NCI-H2171 (cell line): ENCODE results near the gene ST6GALNAC2.
"Not testable (repeated sequence)": the region's sequence is repeated elsewhere in the genome, so short reads cannot be mapped to it uniquely, and the experiment has no call there.

Experiments used
- DNase-seq: peaks from one replicate; lab custom pipeline; 2025; lab: John Stamatoyannopoulos, UW

ST6GALNAC2 gene

DNA sequence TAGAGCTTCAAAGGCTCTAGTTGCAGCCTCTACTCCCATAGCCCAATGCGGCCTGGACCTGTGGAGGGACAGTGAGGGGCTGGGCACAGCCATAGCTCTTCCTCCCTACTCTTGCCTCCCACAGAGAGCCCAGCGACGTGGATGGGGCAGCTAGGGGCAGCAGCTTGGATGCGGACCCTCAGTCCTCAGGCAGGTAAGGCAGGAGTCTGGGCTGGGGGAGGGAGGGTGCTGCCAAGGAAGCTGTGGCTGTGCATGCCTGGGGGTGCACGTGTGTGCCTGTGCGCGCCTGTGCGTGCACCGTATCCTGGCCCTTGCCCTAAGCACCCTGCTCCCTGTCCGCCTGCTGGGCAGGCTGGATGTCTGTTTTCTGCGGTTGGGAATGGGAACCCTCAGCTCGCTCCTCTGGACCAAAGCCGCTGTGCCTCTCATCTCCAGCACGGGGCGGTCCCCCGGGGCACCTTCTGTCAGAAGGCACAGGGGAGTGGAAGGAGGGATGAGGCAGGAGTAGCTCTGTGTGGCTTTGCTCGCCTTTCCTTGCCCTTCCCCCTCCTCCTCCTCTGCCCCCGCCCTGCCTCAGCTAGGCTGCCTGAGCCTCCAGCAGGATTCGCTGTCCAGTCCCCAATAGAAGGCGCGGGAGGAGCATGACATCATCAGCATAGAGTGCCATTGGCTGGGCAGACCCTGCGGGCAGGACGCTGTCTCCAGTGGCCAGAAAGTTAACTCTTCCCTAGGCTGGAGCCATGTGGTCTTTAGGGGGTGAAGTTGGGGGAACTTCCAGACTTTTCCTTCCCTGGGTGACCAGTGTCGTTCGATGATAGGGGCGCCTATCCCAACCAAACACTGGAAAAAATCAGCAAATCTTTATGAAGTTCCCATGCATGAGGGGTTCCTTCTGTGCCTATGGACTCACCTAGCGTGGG, 45.0 kb downstream of the ST6GALNAC2 start:
- DNase-seq: peak; percentile 97

DNA sequence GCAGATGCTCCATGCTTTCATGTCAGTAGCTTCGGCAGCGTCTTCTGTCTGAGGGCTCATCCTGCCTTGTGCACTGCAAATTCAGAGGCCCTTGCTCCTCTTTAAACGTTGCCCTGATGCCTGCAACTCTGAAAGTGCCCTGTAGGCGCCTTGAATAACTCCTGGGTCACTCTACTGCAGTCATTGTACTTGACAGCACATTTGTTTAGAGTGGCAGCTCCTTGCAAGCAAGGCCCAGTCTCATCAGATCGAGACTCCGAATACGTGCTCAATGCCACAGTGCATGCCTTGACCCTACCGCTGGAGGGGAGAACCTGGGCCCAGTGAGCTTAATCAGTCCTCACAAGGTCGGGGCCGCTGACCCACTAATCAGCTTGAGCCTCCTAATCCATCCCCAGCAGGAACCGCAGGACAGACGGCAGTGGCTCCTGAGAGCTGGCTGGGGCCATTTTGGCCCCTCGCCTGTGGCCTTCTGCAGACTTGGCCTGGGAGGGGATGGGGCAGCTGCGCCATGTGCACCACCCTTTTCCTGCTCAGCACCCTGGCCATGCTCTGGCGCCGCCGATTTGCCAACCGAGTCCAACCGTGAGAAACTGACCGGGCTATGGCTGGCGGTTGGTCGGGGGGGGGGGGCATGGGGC, 45.9 kb downstream of the ST6GALNAC2 start, which contains the start of gene PRCD:
TSS of gene PRCD (plus strand) at position 414 of the 641 bp plus-strand sequence. CDS start at position 512, 98 bp downstream.
- DNase-seq: no peak

DNA sequence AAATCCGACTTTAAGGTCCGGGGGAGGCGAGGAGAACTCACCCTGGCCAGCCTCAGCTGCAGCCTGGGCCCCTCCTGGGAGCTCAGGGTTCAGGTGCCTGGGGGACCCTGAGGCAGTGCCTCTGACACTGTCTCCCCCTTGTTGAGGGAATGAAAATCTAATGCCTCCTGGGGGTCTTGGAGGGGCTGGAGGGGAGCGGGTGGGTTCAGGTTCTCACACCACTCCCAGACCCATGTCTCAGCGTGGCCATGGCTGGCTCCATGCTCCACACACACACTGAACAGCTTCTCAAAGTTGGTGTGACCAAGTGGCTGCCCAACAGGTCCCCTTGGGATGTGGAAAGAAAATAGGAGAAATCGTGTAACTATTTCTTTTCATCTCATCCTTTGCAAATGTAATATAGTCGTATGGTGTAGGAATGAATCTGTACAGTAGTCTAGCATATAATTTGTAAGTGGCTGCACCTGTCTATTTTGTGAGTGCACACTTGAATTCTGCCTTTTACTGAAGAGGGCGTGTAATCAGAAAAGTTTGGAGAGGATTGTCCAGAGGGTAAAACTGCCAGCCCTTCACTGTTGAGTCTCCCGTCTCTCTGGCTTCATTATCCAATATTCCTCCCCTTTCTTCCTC, 46.6 kb downstream of the ST6GALNAC2 start:
- no peak for DNase-seq

DNA sequence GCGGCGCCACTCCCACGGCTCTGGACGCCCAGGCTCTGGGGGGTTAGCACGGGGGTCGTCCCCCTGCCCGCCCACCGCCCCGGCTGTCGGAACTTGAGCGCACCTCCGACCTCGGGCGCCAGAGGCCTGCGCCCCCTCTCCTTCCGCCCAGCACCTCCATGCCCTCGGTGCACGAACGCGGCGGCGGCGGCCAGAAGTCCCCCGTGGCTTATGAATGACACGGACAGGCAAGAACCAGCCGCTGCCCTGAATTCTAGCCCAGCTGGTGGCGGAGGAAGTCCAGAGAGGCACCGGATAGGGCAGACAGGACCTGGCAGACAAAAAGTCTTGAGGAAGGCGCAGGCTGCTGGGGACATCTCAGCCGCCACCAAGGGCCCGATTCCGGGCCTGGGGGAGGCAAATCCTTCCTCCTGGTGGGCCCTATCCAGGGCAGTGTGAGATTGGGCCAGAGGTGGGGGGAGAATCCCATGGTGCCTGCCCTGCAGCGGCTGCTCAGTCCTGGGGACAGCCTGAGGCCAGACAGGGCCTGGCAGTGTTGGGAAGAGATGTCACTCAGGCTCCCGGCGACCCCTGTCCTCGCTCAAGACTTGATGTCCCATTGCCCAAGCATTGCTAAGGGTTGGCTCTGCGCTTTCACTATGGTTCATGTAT, 47.3 kb downstream of the ST6GALNAC2 start:
- DNase-seq: no peak

DNA sequence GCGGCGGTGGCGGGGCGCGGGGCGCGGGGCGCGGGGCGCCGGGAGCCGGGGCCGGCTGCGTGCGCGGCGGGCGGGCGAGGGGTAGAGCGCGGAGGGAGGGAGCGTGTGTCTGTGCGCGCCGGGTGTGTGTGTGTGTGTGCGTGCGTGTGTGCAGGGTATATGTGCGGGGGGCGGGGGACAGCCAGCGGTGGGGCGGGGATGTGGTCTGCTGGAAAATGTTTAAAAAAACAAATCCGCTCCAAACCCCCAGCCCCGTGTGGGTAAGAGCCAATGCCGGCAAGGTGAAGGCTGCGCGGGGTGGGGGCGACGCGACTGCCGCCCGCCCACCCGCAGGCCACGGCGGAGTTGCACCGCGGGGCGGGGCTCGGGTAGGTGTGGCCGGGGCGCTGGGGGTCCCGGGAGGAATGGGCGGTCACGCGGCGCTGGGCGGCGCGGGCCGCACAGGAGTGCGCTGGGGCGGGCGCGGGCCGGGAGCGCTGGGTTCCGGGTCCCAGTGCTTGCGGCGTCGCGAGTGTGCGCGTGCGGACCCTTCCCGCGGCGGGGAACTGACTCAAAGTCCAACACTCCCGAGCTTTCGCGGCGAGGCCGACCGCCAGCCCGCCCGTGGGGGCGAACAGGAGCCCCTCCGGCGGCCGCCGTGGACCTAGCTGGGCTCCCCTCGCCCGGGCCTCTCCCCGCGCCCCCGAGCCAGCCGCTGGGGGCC, 47.9 kb downstream of the ST6GALNAC2 start, which contains the start of gene CYGB:
TSS of gene CYGB (minus strand) at position 132 of the 703 bp plus-strand sequence. CDS start 167 bp downstream, outside the sequence.
- DNase-seq: no peak

DNA sequence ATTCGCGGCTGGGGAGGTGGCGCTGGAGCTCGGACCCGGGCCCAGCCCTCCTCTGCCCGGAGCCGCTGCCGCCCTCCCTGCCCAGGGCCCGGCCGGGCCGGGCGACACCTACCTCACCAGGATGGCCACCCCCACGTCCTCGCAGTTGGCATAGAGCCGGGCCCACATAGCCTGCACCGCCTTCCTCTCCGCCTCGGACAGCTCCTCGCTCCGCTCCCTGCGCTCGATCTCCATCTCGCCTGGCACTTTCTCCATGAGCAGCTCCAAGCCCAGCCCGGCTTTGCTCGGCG, 48.4 kb downstream of the ST6GALNAC2 start:
- DNase-seq: no peak

DNA sequence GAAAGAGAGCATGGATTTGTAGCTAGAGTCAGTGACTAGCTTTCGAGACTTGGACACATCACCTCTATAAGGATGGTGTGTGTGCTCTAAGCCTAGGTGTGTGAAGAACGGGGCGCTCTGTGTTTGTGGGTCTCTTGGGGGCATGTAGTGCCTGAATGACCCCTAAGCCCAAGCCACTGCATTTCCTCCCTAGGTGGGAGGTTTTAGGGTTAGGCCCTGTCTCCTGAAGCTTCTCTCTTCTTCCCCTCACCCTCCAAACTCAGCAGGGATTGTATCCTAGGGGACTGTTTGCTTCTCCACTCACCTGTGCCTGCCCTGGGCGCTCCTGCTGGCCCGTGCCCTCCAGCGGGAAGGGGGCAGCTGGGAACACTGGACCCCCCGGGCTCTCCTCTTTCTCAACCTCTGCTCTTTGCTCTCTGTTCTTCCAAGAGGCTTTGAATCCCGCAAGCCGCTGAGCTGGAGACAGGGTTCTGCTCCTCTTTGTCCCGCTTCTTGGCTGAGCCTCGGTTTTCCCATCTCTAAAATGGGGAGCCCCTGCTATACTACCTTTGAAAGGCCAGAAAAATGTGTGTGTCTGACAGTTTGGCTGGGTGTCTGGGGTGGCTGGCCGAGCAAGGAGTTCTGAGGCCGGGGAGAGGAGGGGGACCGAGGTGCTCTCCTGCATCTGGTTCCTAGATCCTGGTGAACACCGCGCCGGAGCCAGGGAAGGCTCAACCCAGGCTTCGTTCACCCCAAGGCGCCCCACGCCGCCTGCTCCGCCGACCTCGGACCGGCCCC, 49.0 kb downstream of the ST6GALNAC2 start:
- DNase-seq: no peak

DNA sequence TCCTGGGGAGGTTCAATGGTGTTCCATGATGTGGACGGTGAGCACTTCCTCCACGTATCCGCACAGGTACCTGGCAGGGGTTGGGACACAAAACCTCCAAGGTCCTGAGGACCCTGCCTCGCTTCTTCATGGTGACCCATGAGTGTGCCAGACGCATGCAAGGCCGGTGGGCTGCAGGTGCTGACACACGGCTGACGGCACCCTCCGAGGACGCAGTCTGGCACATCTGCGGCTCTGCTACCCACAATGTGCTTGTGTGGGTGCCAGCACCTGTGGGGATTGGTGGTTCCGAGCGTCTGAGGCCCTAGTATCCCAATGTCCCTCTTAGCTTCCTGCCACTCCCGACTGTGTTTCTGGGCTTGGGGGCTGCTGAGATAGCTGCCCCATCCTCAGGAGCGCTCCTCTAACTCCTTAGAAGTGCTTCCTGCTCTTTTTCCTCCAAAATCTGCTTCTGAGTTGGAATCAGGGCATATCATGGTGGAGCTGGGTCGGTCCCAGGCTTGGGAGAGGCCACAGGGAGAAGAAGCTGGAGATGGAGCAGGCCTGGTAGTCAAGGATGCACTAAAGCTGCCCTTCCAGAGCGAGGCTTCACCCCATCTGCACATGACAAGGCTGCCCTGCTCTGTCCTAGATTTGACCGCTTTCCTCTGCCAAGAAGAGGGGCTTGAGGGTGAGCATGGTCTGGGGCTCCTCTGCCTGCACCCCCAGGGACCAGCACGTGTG, 49.7 kb downstream of the ST6GALNAC2 start:
- DNase-seq: no peak

DNA sequence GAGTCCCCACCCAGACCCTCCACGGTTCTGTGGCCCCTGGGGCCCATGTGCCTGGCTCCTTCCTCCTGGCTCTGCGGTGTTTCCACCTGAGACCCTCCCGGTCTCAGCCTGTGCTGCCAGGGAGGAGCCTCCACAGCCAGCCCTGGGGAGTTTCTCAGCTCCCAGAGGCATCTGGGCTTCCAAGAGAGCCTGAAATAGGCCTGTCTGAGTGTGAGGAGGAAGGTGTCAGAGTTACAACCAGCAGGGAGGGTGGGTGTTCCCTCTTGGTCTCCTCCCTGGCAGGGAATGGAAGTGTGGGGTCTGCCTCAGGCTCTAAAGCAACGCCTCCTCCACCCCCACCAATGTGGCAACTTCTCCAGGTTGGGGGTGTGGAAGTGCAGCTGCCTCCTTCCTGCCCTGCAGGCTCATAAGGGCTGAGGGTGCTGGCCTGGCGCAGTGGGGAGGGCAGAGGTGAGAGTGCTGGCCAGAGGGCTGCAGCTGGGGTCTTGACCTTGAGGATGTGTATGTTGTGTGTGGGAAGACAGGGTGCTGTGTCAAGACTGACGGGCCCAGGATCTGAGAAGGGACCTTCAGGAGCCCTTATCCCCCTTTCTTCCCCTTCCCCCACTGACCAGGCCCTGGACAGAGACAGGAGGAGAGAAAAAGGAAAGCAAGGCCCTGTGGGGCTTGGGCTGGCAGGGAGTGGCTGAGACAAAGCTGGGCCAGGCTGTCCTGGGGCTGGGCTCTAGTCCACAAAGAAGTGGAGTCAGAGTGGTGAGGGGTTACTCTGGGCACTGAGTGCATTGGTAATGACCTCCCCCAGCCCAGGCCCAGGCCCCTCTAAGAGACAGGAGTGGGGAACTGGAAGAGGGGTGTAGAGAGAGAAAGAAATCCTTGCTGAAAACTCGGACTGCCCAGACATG, 50.6 kb downstream of the ST6GALNAC2 start:
- DNase-seq: peak; percentile 44

DNA sequence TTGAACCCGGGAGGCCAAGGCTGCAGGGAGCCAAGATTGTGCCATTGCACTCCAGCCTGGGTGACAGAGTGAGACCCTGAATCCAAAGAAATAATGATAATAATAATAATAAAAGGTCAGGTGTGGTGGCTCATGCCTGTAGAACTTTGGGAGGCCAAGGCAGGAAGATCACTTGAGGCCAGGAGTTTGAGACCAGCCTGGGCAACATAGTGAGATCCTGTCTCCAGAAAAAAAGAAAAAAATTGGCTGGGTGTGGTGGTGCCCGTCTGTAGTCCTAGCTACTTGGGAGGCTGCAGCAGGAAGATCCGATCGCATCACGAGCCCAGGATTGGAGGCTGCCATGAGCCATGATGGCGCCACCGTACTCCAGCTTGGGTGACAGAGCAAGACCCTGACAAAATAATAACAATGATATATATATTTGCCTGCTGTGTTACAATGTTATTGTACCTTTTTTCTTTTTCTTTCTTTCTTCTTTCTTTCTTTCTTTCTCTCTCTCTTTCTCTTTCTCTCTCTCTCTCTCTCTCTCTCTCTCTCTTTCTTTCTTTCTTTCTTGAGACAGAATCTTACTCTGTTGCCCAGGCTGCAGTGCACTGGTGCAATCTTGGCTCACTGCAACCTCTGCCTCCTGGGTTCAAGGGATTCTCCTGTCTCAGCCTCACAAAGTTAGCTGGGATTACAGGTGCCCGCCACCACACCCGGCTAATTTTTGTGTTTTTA, 51.9 kb downstream of the ST6GALNAC2 start:
- DNase-seq: not testable (repeated sequence)

DNA sequence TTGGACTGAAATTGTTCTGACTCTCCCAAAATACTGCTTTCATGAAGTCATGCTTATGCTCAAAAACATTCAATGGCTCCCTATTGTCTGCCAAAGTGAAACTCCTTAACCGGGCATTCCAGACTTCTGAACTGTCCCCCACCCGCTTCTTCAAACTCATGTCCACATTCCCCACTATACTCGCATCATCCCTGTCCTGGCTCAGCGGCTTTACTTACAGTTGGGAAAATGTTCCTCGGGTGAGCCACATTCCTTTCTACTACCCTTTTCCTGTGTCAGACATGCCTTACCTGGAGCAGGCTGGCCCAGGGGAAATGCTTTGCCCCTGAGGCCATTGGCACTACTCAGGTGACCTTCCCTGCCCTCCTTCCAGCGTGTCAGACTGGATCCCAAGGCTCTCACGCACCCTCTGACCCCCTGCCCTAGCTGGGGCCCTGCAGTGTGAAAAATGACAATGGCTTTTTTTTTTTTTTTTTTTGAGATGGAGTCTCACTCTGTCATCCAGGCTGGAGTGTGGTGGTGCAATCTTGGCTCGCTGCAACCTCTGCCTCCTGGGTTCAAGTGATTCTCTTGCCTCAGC, 53.5 kb downstream of the ST6GALNAC2 start:
- DNase-seq: no peak

DNA sequence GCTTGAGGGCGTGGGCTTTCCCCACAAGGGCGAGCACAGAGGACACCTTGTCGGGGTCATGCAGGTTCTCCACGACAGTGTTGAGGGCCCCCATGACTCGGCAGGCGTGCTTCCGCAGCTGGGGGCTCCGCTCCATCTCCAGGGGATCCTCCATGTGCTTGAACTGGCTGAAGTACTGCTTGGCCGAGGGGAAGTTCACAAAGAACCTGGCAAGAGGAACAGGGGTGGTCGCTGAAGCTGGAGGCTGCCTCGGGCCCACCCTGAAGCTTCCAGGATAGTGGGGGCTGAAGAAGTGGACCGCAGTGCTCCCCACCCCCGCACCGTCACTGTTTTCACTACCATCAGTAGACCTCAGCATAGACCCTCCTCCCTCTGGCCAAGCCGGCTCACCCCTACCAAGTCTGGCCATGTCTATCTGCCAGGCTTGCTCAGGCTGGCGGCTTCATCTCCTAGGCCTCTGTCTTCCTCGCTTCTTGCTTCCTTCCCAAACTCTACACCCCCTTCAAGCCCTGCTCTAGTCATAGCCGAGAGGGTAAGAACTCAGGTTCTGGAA, 54.1 kb downstream of the ST6GALNAC2 start:
- DNase-seq: no peak

DNA sequence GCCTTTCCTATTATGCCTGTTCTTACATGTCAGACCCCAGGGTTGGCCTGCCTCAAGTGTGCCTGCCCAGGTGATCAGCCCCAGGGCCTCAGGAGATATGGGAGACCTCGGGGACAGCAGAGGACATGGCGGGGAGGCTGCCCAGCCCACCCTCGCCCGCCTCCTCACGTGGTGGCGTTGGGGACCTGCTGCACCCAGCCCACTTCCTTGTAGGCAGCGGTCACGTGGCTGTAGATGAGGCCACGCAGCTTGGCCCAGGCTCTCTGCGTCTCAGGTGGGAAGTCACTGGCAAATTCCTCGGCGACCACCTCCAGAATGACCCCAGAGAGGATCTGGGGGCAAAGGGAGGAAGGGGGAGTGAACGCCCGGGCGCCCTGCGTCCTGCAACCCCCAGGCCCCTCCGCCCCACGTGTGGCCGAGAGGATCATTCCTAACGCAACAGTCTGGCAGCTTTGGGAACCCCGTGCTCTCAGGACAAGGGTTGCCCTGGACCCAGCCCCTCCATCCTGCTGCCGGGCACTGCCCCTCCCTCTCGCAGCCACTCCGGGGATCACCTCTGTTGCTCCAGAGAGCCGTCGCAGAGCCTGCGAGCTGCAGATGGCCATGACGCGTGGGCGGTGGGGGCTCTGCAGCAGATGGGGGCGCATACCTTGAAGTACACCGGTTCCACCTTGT, 54.7 kb downstream of the ST6GALNAC2 start:
- DNase-seq: no peak

DNA sequence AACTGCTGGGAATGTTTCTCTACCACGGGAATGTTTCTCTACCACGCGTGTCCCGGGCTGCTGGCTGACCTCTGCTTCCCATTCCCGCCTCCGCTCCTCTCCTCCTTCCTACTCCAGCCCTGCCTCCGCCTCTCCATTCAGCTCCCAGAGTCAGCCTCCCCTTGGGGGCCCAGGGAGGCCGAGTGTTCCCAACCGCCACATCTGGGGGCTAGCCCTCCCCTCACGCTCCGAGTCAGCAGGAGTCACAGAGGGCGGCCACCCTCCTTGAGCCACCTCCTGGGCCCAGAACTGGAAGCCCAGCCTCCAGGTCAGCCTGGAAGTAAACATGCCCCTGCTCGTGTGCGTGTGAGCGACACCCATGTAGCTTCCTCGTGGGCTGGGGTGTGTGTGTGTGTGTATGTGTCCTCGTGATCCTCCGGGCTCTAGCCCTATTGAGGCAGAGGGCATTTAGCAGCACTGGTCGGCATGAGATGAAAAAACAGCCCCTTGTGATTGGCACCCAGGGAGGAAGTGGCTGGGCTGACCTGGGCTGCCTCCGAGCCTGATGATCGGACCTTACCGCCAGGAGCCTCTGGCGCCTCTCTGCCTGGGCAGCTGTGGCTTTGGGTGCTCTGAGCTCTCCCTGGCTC, 55.5 kb downstream of the ST6GALNAC2 start:
- DNase-seq: no peak

DNA sequence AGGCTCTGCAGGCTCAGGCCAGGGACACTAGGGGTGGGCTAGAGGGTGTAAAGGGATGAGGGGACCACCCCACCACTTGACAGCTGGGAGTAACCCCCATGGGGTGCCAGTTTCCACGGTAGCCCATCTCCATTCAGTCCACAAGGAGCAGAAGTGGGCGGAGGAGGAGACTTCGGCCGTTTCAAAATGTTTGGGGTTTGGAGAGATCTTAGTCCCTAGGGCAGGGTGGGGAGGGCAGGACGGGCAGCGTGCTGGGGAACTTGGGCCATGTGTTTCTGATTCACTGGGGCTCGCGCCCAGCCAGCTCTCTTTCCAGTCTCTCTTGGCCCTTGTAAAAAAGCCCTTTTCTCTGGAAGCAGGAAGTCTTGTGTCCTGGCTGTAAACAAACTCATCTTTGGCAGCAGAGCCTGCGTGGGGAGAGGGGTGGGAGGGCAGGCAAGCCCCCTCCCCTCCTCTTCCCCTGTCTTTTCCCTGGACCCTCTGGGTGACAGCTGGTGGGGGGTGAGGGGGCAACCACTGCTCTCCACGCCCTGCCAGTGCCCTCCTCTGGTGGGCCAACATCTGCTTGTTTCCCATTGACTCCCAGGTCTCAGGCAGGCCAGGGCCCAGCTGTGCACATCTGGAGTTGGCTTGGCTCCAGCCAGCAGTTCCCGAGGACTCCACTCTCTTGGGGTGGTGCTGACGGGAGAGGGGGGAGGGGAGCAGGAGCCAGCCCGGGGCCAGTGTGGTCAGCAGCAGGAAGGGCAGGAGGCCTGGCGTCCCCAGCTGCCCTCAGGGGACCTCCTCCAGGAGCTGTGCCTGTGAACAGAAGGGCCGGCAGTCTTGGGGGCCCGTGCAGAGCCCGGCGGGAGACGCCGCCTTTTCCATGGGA, 56.2 kb downstream of the ST6GALNAC2 start:
- no peak for DNase-seq
